Natural killer cell (primary cell): ENCODE measurements around the gene BCLAF3. TPM values are rescaled to one million over a fixed set of nuclear protein-coding genes. Genes with fewer than 3 reads are reported as not detected.

Experiments
- ATAC-seq, 3 donors: fragments of 150-1000 bp in 2 of 3; fragments of 200-7000 bp in 1 of 3; cut with Tn5 transposase; 1 replicate in 1 of 3; 2 replicates in 2 of 3; pipeline ENCODE4 v1.10.0; 2021; ENCODE audit warnings: mild to moderate bottlenecking in 2 of 3, moderate library complexity in 2 of 3
- DNase-seq, 2 donors: peaks; one replicate each; pipeline versions ENCODE4 v3.0.0 to v3.0.0-alpha.2; 2013 to 2021; ENCODE audit warnings: mixed read lengths in 1 of 2
- H3K27ac ChIP-seq: one replicate; pipeline ENCODE4 v1.5.1; 2013; ENCODE audit warnings: mild to moderate bottlenecking, low read length
- H3K27me3 ChIP-seq: one replicate; pipeline ENCODE4 v1.6.1; 2013; ENCODE audit warnings: low read length; ENCODE audit not compliant: control insufficient read depth, insufficient read depth
- H3K36me3 ChIP-seq: one replicate; pipeline ENCODE4 v1.6.1; 2013; ENCODE audit warnings: low read length; ENCODE audit not compliant: control insufficient read depth, insufficient read depth
- H3K4me1 ChIP-seq: one replicate; pipeline ENCODE4 v1.6.1; 2013; ENCODE audit warnings: low read length; ENCODE audit not compliant: control insufficient read depth, insufficient read depth
- H3K4me3 ChIP-seq: one replicate; pipeline ENCODE4 v1.5.1; 2013; ENCODE audit warnings: low read length
- H3K9me3 ChIP-seq: one replicate; pipeline ENCODE4 v1.6.1; 2013; ENCODE audit warnings: low read length; ENCODE audit not compliant: control insufficient read depth, insufficient read depth
- H3K27ac Mint-ChIP-seq, 2 donors: one replicate each; pipeline ENCODE4 v1.8.0; 2022; ENCODE audit warnings: mild to moderate bottlenecking in 2 of 2, mixed read lengths in 2 of 2, moderate library complexity in 1 of 2
- H3K27me3 Mint-ChIP-seq, 2 donors: one replicate each; pipeline ENCODE4 v1.8.0; 2022; ENCODE audit warnings: low read depth in 2 of 2, mixed read lengths in 2 of 2
- H3K36me3 Mint-ChIP-seq: one replicate; pipeline ENCODE4 v1.8.0; 2022; ENCODE audit warnings: mixed read lengths
- H3K4me1 Mint-ChIP-seq, 2 donors: one replicate each; pipeline ENCODE4 v1.8.0; 2022; ENCODE audit warnings: mixed read lengths in 2 of 2
- H3K4me3 Mint-ChIP-seq: one replicate; pipeline ENCODE4 v1.8.0; 2022; ENCODE audit warnings: mild to moderate bottlenecking, moderate library complexity, mixed read lengths
- H3K9me3 Mint-ChIP-seq, 2 donors: one replicate each; pipeline ENCODE4 v1.8.0; 2022; ENCODE audit warnings: mixed read lengths in 2 of 2
- WGBS: methylation state at CpG from one replicate; pipeline ENCODE4 v1.1.7; 2013; ENCODE audit warnings: missing lambda C conversion rate; ENCODE audit not compliant: insufficient coverage; 5-methylcytosine and 5-hydroxymethylcytosine counted together
- intact Hi-C: fragments of 100-400 bp; cut with micrococcal nuclease; formaldehyde crosslinking; loops from one replicate; pipeline ENCODE4 v1.14.2; 2022
- total RNA-seq, 4 donors: library from RNA; stranded (reverse); fragments of 120-200 nt in 1 of 4; gene quantifications; one replicate each; pipeline versions ENCODE4 v1.2.3 to v1.2.4, GENCODE V29; 2013 to 2022
- TF ChIP-seq, protein P1 (sequence below): fragments of 200-600 bp; IDR thresholded peaks from one replicate; pipeline ENCODE4 v1.8.0; 2022; ENCODE audit warnings: antibody characterized with exemption

BCLAF3 gene
- total RNA-seq, 3 donors from 2014 or later (not counting 1 experiment from before 2014, with no cell fraction given) = 16.5 to 20.8 (median 20.1) TPM

- WGBS = 93% methylated on average over 3 of the region's 5 CpGs
- Histone ChIP-seq H3K4me3 (no peak overlapping the region), H3K27me3 (no peaks in the 10 kb centered on the region), H3K27ac (no peak overlapping the region), H3K36me3 (no peaks in the 10 kb centered on the region), H3K9me3 (no peaks in the 10 kb centered on the region), H3K4me1 (peaks cover 6% of the 10 kb centered on the region)
- Mint-ChIP-seq H3K9me3 (no peaks in the 10 kb centered on the region), H3K4me3 (no peak overlapping the region), H3K36me3 (no peaks in the 10 kb centered on the region), H3K27ac (no peak overlapping the region), H3K4me1 (peaks cover 15 to 19% of the 10 kb centered on the region in 2 donors), H3K27me3 (no peaks in the 10 kb centered on the region)
- TF ChIP-seq, protein P1, sequence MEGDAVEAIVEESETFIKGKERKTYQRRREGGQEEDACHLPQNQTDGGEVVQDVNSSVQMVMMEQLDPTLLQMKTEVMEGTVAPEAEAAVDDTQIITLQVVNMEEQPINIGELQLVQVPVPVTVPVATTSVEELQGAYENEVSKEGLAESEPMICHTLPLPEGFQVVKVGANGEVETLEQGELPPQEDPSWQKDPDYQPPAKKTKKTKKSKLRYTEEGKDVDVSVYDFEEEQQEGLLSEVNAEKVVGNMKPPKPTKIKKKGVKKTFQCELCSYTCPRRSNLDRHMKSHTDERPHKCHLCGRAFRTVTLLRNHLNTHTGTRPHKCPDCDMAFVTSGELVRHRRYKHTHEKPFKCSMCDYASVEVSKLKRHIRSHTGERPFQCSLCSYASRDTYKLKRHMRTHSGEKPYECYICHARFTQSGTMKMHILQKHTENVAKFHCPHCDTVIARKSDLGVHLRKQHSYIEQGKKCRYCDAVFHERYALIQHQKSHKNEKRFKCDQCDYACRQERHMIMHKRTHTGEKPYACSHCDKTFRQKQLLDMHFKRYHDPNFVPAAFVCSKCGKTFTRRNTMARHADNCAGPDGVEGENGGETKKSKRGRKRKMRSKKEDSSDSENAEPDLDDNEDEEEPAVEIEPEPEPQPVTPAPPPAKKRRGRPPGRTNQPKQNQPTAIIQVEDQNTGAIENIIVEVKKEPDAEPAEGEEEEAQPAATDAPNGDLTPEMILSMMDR = no peak
- DNase-seq = peak in 1 of 2 donors; percentile 2
- ATAC-seq = no peak
- intact Hi-C loops = no loop called here
These were observed 3.0 kb downstream of the BCLAF3 start for GRCh38 chrX:19987856-19988255.

GRCh38 chrX:19986531-19986930 is 4.3 kb downstream of the BCLAF3 start:
- peaks cover 4% of the 10 kb centered on the region for H3K4me1 ChIP-seq
- H3K4me3 ChIP-seq = no peak overlapping the region
- WGBS = no CpG with 5 or more reads among the region's 3 CpGs
- no peaks in the 10 kb centered on the region for H3K36me3 ChIP-seq
- Mint-ChIP-seq H3K9me3 (no peaks in the 10 kb centered on the region), H3K36me3 (no peaks in the 10 kb centered on the region), H3K4me1 (peaks cover 11 to 22% of the 10 kb centered on the region in 2 donors), H3K4me3 (no peak overlapping the region), H3K27me3 (no peaks in the 10 kb centered on the region), H3K27ac (no peak overlapping the region)
- no peaks in the 10 kb centered on the region for H3K27me3 ChIP-seq
- TF ChIP-seq, protein P1 = no peak
- no peak overlapping the region for H3K27ac ChIP-seq
- intact Hi-C loops = no loop called here
- H3K9me3 ChIP-seq = no peaks in the 10 kb centered on the region
- ATAC-seq = no peak
- DNase-seq = no peak

DNA sequence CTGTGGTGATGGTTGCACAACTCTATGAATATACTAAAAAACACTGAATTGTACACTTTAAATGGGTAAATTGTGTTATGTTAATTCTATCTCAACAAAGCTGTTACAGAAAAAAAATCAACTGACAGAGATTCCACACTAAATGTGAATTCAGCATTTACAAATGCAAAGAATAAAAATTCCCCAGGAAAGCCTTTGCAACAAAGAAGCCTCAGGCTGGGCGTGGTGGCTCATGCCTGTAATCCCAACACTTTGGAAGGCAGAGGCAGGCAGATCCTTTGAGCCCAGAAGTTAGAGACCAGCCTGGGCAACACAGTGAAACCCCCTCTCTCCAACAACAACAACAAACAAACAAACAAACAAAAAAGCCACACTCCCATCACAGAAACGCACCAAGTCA is 8.9 kb downstream of the BCLAF3 start:
- Mint-ChIP-seq H3K4me1 (peaks cover 16 to 40% of the 10 kb centered on the region in 2 donors), H3K9me3 (no peaks in the 10 kb centered on the region), H3K36me3 (no peaks in the 10 kb centered on the region), H3K4me3 (no peak overlapping the region), H3K27ac (peak overlapping the region; percentile 19 to 44), H3K27me3 (no peaks in the 10 kb centered on the region)
- Histone ChIP-seq H3K4me1 (no peaks in the 10 kb centered on the region), H3K36me3 (no peaks in the 10 kb centered on the region), H3K9me3 (no peaks in the 10 kb centered on the region), H3K4me3 (no peak overlapping the region), H3K27me3 (no peaks in the 10 kb centered on the region), H3K27ac (no peak overlapping the region)
- WGBS = 91% methylated on average over 1 of the region's 2 CpGs
- no peak for DNase-seq
- ATAC-seq = no peak
- TF ChIP-seq, protein P1 = no peak
- intact Hi-C loops = no loop called here

DNA sequence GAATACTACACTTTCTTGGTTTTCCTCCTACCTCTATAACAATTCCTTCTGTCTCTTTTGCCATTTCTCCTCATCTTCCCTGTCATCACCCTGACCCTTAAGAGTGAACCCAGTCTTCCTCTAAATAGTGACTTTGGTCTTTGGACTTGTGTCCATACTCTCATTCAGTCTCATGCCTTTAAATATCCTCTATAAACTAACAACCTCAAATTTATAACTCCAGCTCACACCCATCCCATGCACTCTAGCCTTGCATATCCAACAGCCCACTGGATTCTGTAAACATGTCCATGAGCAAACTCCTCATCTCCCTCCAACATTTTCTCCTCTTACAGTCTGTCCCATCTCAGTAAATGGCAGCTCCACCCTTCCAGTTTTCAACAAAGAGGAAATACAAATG is 15.0 kb downstream of the BCLAF3 start:
- no peak overlapping the region for H3K4me3 ChIP-seq
- TF ChIP-seq, protein P1 = no peak

More for the DNA sequence above, 15.0 kb downstream of the BCLAF3 start:
- Mint-ChIP-seq H3K4me1 (peaks cover 8 to 32% of the 10 kb centered on the region in 2 donors), H3K4me3 (no peak overlapping the region), H3K9me3 (no peaks in the 10 kb centered on the region), H3K36me3 (no peaks in the 10 kb centered on the region), H3K27ac (no peak overlapping the region), H3K27me3 (no peaks in the 10 kb centered on the region)
- Histone ChIP-seq H3K36me3 (no peaks in the 10 kb centered on the region), H3K9me3 (no peaks in the 10 kb centered on the region), H3K4me1 (no peaks in the 10 kb centered on the region), H3K27ac (no peak overlapping the region), H3K27me3 (no peaks in the 10 kb centered on the region)
- no peak for ATAC-seq
- intact Hi-C loops = no loop called here
- DNase-seq = no peak
